Endothelial cell (in vitro differentiated cells): ENCODE results near the gene PDLIM1. TPM values are rescaled to one million over a fixed set of nuclear protein-coding genes. Genes with fewer than 3 reads are reported as not detected.
"Not testable (repeated sequence)": the region's sequence is repeated elsewhere in the genome, so short reads cannot be mapped to it uniquely, and the experiment has no call there.

ENCODE experiments used
- DNase-seq: peaks from one replicate; pipeline ENCODE4 v3.0.0; 2021; ENCODE audit warnings: low spot score
- H3K27ac Mint-ChIP-seq: one replicate; pipeline ENCODE4 v1.8.0; 2021; ENCODE audit warnings: mixed read lengths, inconsistent platforms; ENCODE audit not compliant: unreplicated experiment
- H3K27me3 Mint-ChIP-seq: one replicate; pipeline ENCODE4 v1.8.0; 2021; ENCODE audit warnings: mild to moderate bottlenecking, moderate library complexity, mixed read lengths, inconsistent platforms; ENCODE audit not compliant: unreplicated experiment
- H3K36me3 Mint-ChIP-seq: one replicate; pipeline ENCODE4 v1.8.0; 2021; ENCODE audit warnings: mild to moderate bottlenecking, low read depth, mixed read lengths, inconsistent platforms; ENCODE audit not compliant: unreplicated experiment
- H3K4me1 Mint-ChIP-seq: one replicate; pipeline ENCODE4 v1.8.0; 2021; ENCODE audit warnings: mild to moderate bottlenecking, mixed read lengths, inconsistent platforms; ENCODE audit not compliant: unreplicated experiment
- H3K4me3 Mint-ChIP-seq: one replicate; pipeline ENCODE4 v1.8.0; 2021; ENCODE audit warnings: mild to moderate bottlenecking, mixed read lengths, inconsistent platforms; ENCODE audit not compliant: unreplicated experiment
- H3K9me3 Mint-ChIP-seq: one replicate; pipeline ENCODE4 v1.8.0; 2021; ENCODE audit warnings: mixed read lengths, inconsistent platforms; ENCODE audit not compliant: unreplicated experiment
- total RNA-seq: library from RNA; stranded (reverse); fragmentation: NEBNext Ultra II Directional; extraction: Animal tissue kit (Norgen Biotek cat#: 25700); gene quantifications from one replicate; pipeline ENCODE4 v1.2.1, GENCODE V29; 2021; ENCODE audit not compliant: unreplicated experiment
- TF ChIP-seq, protein P1 (sequence below): fragments of 200-600 bp; sonication (generic); IDR thresholded peaks from one replicate; pipeline ENCODE4 v1.5.0; 2021; ENCODE audit warnings: antibody characterized with exemption; ENCODE audit not compliant: unreplicated experiment

PDLIM1 gene
- total RNA-seq, 1 donor from 2014 or later, result 125 TPM

DNA sequence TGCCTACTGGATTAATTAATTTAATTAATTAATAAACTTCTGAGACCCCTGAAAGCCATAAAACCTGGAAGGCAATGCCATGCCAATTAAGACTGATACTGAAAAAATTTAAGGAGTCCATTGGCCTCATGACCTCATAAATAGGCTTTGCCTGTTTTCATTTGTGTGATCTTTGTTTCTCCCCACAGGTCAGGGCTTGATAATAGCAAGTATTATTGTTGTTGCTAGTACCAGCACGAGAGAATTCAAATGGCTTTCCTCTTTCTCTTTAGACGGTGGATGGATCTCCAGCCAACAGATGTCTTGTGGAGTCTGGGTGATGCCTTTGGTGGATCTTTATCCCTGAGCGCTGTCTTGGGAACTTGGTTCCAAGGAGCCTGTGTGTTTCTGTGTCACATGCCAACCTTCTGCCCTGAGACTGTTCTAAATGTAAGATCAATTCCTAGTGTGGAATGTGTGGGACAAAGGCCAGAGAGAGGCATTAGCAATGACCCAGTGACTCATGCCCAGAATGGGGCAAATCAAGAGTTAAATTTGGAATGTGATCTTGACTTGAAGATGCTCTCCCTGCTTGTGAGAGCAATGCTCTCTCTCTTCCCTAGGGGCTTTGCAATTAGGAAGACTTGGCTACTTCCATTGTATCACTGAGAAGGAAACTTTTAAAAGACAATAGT, 79.1 kb downstream of the PDLIM1 start:
- H3K27ac Mint-ChIP-seq, result no peak overlapping the region
- H3K27me3 Mint-ChIP-seq, result no peaks in the 10 kb centered on the region
- DNase-seq, result no peak
- TF ChIP-seq, protein P1, sequence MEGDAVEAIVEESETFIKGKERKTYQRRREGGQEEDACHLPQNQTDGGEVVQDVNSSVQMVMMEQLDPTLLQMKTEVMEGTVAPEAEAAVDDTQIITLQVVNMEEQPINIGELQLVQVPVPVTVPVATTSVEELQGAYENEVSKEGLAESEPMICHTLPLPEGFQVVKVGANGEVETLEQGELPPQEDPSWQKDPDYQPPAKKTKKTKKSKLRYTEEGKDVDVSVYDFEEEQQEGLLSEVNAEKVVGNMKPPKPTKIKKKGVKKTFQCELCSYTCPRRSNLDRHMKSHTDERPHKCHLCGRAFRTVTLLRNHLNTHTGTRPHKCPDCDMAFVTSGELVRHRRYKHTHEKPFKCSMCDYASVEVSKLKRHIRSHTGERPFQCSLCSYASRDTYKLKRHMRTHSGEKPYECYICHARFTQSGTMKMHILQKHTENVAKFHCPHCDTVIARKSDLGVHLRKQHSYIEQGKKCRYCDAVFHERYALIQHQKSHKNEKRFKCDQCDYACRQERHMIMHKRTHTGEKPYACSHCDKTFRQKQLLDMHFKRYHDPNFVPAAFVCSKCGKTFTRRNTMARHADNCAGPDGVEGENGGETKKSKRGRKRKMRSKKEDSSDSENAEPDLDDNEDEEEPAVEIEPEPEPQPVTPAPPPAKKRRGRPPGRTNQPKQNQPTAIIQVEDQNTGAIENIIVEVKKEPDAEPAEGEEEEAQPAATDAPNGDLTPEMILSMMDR, result no peak
- peaks cover 4% of the 10 kb centered on the region for H3K36me3 Mint-ChIP-seq
- H3K9me3 Mint-ChIP-seq, result no peaks in the 10 kb centered on the region
- no peak overlapping the region for H3K4me3 Mint-ChIP-seq
- H3K4me1 Mint-ChIP-seq, result peaks cover 12% of the 10 kb centered on the region

DNA sequence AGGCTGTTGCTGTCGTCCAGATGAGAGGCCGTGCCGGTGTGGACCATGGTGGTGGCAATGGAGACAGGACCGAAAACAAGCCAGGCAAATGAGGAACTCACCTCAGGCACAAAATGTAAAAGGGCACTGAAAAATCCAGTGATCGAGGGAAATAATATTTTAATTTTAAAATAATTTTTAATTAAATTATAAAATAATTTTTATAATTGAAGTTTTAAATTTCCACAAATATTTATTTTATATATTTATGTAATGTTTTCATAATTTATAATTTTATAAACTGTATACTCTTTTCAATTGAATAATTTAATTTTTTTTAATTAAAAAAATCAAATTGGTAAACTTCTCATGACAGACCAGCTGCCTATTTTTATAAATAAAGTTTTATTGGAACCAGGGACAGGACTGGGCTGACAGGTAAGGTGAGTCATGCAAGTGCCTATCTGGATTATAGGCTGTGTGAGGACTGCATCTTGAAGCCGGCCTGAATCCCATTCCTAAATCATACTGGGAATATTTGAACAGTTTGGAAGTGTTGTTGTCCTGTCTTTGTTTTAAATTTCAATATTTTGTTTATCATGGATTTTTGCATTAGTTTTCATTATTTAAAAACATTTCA, 81.2 kb downstream of the PDLIM1 start:
- no peak overlapping the region for H3K27ac Mint-ChIP-seq

DNA sequence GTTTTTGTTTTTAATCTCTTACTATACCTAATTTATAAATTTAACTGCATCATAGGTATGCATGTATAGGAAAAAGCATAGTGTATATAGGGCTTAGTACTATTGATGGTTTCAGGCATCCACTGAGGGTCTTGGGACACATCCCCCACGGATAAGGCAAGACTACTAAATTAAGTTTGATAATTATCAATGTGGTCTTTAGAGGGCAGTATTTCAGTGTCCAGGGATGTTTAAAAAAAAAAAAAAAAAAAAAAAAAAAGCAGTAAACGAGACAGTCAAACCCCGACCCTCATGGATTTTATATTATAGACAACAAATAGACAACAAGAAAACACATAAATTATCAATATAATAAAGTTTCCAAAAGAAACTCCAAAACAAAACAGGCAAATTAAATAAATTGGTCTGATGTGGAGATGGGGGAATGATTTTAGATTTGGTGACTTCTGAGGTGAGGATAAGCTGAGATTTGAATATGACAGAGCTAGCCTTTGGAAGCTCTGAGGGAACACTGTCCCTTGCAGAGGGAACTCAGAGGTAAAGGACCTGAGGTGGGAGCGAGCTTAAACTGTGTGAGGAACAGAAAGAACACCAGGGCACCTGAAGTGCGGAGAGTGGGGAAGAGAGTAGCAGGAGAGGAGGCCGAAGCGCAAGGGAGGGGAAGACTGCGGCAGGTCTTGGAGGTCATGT, 82.0 kb downstream of the PDLIM1 start:
- Mint-ChIP-seq H3K27me3 (no peaks in the 10 kb centered on the region), H3K4me1 (peaks cover 4% of the 10 kb centered on the region), H3K4me3 (no peak overlapping the region), H3K36me3 (no peaks in the 10 kb centered on the region), H3K27ac (no peak overlapping the region), H3K9me3 (no peaks in the 10 kb centered on the region)
- no peak for DNase-seq
- TF ChIP-seq, protein P1, result peak; percentile 39

More for the DNA sequence above, 81.2 kb downstream of the PDLIM1 start:
- H3K27me3 Mint-ChIP-seq, result no peaks in the 10 kb centered on the region
- DNase-seq, result no peak
- H3K9me3 Mint-ChIP-seq, result no peaks in the 10 kb centered on the region
- TF ChIP-seq, protein P1, result no peak
- H3K4me3 Mint-ChIP-seq, result no peak overlapping the region
- H3K36me3 Mint-ChIP-seq, result no peaks in the 10 kb centered on the region
- H3K4me1 Mint-ChIP-seq, result peaks cover 9% of the 10 kb centered on the region

DNA sequence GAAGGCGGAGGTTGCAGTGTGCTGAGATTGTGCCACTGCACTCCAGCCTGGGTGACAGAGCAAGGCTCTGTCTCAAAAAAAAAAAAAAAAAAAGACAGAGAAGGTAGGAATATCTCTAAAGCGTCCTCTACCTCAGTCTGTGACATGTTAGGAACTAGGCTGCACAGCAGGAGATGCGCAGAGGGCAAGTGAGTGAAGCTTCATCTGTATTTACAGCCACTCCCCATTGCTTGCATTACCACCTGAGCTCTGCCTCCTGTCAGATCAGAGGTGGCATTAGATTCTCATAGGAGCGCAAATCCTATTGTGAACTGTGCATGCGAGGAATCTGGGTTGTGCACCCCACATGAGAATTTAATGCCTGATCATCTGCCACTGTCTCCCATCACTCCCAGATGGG, 87.9 kb downstream of the PDLIM1 start:
- not testable (repeated sequence) for H3K4me1 Mint-ChIP-seq, H3K4me3 Mint-ChIP-seq, H3K27ac Mint-ChIP-seq, H3K9me3 Mint-ChIP-seq, H3K36me3 Mint-ChIP-seq, H3K27me3 Mint-ChIP-seq, DNase-seq

DNA sequence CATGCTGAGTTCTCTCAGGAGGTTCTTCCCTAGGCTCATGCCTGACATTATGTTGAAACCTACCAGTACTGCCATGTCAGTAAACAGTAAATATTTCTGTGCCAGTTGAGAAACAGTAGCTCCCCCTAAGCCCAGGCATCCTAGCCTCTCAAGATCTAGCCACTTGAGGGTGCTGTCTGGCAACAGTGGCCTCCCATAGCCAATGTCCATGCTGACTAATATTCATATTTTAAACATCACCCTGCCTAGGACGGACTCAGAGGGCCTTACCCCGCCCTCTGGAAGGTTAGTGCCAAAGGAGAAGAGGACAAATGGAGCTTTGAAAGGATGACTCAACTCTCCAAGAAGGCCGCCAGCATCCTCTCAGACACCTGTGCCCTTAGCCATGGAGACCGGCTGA, 89.1 kb downstream of the PDLIM1 start:
- Mint-ChIP-seq H3K27ac (no peak overlapping the region), H3K9me3 (no peaks in the 10 kb centered on the region), H3K36me3 (no peaks in the 10 kb centered on the region), H3K4me1 (no peaks in the 10 kb centered on the region), H3K4me3 (no peak overlapping the region), H3K27me3 (peaks cover 2% of the 10 kb centered on the region)
- no peak for DNase-seq
- TF ChIP-seq, protein P1, result no peak
